Measurements from ENCODE around the gene ZER1. TPM values are rescaled to one million over a fixed set of nuclear protein-coding genes. Genes with fewer than 3 reads are reported as not detected.
"Not testable (repeated sequence)": the region's sequence is repeated elsewhere in the genome, so short reads cannot be mapped to it uniquely, and the experiment has no call there.

Gene ZER1
- total RNA-seq, 2 donors from 2014 or later, result 25.7 to 41.9 TPM

GRCh38 chr9:128701227-128701854 lies 70.4 kb downstream of the ZER1 start:
- H3K36me3 ChIP-seq (replicated peaks in 1 of 2; ENCODE audit: insufficient read depth in 1 of 2, low read depth in 2 of 2), result no peaks in the 10 kb centered on the region
- H3K27ac ChIP-seq, result peak overlapping the region in 3 of 4 donors; percentile 16 to 47 (median 32)
- H3K4me1 ChIP-seq, result peaks cover 21% of the 10 kb centered on the region
- TF ChIP-seq POLR2A (IDR thresholded peaks at IDR 0.05) (no peak), CTCF (IDR thresholded peaks at IDR 0.05) (no peak)
- intact Hi-C loops (cut with DNase I), result no loop called here
- no peaks in the 10 kb centered on the region for H3K9me3 ChIP-seq
- 55 to 82% methylated on average over 4 to 10 of the region's 10 CpGs for WGBS, 2 donors
- no peak overlapping the region for H3K4me3 ChIP-seq
- DNase-seq, result peak in 3 of 4 donors; percentile 22 to 41 (median 26)
- no peak for ATAC-seq
- H3K27me3 ChIP-seq, result no peaks in the 10 kb centered on the region

DNA sequence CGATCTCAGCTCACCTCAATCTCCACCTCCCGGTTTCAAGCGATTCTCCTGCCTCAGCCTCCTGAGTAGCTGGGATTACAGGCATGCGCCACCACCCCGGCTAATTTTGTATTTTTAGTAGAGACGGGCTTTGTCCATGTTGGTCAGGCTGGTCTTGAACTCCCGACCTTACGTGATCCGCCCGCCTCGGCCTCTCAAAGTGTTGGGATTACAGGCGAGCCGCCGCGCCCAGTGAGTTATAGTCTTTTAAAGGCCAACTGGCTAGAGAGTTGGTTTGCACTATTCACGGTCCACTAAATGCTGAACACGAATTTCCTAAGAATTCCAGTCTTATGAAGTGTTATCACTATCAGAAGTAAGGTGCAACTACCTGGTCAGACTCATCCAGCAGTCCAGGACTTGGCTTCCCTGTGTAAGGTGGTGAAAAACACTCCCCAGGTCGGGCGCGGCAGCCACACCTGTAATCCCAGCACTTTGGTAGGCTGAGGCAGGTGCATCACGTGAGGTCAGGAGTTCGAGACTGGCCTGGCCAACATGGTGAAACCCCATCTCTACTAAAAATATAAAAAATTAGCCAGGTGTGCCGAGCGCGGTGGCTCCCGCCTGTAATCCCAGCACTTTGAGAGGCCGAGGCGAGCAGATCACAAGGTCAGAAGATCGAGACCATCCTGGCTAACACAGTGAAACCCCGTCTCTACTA lies 72.5 kb downstream of the ZER1 start:
- H3K4me3 ChIP-seq; ATAC-seq; intact Hi-C loops (cut with DNase I); H3K27me3 ChIP-seq; H3K9me3 ChIP-seq; H3K36me3 ChIP-seq (replicated peaks in 1 of 2; ENCODE audit: insufficient read depth in 1 of 2, low read depth in 2 of 2); H3K27ac ChIP-seq: not testable (repeated sequence)
- peaks cover 21% of the 10 kb centered on the region for H3K4me1 ChIP-seq
- WGBS, 2 donors, result 92 to 95% methylated on average over 30 of the region's 30 CpGs
- peak in 1 of 4 donors; percentile 3 for DNase-seq

DNA sequence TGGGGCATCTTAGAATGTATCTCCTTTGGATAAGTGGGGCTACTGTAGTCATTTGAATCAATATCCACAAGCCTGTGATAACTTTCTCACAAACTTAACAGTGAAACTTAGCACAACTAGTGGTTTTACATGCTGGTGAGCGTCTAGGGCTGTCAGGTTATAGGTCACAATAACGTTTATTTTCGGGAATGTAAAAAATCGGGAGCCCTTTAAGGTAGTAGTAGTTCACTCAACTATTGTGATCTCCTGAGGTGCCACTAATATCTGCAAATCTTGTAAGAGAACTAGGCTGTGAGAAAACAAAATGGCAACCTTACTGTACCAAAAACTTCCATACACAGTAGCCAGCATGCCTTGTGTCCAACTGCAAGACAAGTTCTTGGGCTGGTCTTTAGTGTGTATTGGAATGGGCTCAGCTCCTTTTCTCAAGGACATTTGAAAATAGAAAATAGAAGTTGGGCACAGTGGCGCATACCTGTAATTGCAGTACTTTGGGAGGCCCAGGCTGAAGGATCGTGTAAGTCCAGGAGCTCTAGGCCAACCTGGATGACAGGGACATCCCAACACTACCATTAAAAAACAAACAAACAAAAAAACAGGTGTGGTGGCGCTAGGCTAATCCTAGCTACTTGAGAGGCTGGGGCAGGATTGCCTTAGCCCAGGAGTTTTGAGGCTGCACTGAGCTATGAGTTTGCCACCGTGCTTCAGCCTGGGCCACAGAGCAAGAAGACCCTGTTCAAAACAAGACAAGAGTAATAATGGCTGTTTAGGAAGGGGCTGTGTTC lies 74.6 kb downstream of the ZER1 start:
- no peak overlapping the region for H3K4me3 ChIP-seq
- ATAC-seq (no peak), DNase-seq (no peak)
- H3K4me1 ChIP-seq, result peaks cover 9% of the 10 kb centered on the region
- H3K27me3 ChIP-seq, result no peaks in the 10 kb centered on the region
- 75 to 83% methylated on average over 8 of the region's 8 CpGs for WGBS, 2 donors
- no peak overlapping the region for H3K27ac ChIP-seq
- H3K9me3 ChIP-seq, result no peaks in the 10 kb centered on the region
- H3K36me3 ChIP-seq (replicated peaks in 1 of 2; ENCODE audit: insufficient read depth in 1 of 2, low read depth in 2 of 2), result peaks cover 0 to 17% of the 10 kb centered on the region in 2 donors
- intact Hi-C loops (cut with DNase I), result no loop called here
- TF ChIP-seq CTCF (IDR thresholded peaks at IDR 0.05) (no peak), POLR2A (IDR thresholded peaks at IDR 0.05) (no peak)

- DNase-seq (no peak), ATAC-seq (no peak)
- Histone ChIP-seq H3K4me1 (peaks cover 14% of the 10 kb centered on the region), H3K4me3 (no peak overlapping the region), H3K36me3 (replicated peaks in 1 of 2; ENCODE audit: insufficient read depth in 1 of 2, low read depth in 2 of 2) (peaks cover 0 to 17% of the 10 kb centered on the region in 2 donors), H3K9me3 (no peaks in the 10 kb centered on the region), H3K27ac (no peak overlapping the region), H3K27me3 (no peaks in the 10 kb centered on the region)
- 69 to 81% methylated on average over 6 of the region's 6 CpGs for WGBS, 2 donors
- TF ChIP-seq CTCF (IDR thresholded peaks at IDR 0.05) (no peak), POLR2A (IDR thresholded peaks at IDR 0.05) (no peak)
- intact Hi-C loops (cut with DNase I), result no loop called here
Observed at GRCh38 chr9:128694344-128694743, 77.4 kb downstream of the ZER1 start.

DNA sequence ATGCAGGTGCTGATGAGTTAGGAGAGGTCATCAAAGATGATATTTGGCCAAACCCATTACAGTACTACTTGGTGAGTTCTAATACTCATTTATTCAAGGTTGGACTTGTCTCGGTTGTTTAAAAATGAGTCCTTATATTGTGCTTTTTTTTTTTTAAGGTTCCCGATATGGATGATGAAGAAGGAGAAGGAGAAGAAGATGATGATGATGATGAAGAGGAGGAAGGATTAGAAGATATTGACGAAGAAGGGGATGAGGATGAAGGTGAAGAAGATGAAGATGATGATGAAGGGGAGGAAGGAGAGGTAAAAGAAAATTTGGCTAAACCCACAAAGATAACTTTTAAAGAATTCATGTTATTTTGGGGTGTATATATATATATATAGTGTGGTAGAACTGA lies 78.0 kb downstream of the ZER1 start:
- H3K9me3 ChIP-seq; H3K4me3 ChIP-seq; H3K27ac ChIP-seq; ATAC-seq; DNase-seq; H3K27me3 ChIP-seq; intact Hi-C loops (cut with DNase I): not testable (repeated sequence)
- Histone ChIP-seq H3K4me1 (peaks cover 14% of the 10 kb centered on the region), H3K36me3 (replicated peaks in 1 of 2; ENCODE audit: insufficient read depth in 1 of 2, low read depth in 2 of 2) (peaks cover 0 to 17% of the 10 kb centered on the region in 2 donors)
- 77 to 82% methylated on average over 3 of the region's 3 CpGs for WGBS, 2 donors

Measured in body of pancreas (tissue), 4 donors.